GM21786 (cell line): Measurements from ENCODE around the gene CNOT2.

Experiments
- ATAC-seq: cut with Tn5 transposase; IDR thresholded peaks from one replicate; pipeline ENCODE4 v1.9.1; 2021; ENCODE audit not compliant: unreplicated experiment

CNOT2 gene, protein sequence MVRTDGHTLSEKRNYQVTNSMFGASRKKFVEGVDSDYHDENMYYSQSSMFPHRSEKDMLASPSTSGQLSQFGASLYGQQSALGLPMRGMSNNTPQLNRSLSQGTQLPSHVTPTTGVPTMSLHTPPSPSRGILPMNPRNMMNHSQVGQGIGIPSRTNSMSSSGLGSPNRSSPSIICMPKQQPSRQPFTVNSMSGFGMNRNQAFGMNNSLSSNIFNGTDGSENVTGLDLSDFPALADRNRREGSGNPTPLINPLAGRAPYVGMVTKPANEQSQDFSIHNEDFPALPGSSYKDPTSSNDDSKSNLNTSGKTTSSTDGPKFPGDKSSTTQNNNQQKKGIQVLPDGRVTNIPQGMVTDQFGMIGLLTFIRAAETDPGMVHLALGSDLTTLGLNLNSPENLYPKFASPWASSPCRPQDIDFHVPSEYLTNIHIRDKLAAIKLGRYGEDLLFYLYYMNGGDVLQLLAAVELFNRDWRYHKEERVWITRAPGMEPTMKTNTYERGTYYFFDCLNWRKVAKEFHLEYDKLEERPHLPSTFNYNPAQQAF

GRCh38 chr12:70242695-70243509 lies at the start of gene CNOT2:
Gene CNOT2 (plus strand): TSS chr12:70243433. CDS start chr12:70278227, 34,794 bp downstream.
- peak; percentile 68 for ATAC-seq

DNA sequence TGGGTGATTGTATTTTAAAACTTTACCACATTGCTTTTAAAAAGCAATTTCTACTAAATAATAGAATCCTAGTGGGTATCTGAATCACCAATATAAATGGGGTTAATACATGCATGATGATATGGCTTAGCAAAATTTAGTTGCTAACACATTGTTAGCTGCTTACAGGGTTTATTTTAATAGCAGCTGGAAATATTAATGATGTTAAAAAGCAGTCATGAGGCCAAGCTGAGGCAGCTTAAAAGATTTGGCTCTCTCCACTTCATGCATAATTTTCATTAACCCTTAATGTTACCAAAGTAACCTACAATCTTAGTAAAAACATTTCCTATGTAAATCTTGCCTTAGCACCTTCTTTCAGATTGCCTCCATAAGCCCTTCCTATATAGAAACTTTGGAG lies 49.2 kb upstream of the CNOT2 start:
- ATAC-seq: no peak

DNA sequence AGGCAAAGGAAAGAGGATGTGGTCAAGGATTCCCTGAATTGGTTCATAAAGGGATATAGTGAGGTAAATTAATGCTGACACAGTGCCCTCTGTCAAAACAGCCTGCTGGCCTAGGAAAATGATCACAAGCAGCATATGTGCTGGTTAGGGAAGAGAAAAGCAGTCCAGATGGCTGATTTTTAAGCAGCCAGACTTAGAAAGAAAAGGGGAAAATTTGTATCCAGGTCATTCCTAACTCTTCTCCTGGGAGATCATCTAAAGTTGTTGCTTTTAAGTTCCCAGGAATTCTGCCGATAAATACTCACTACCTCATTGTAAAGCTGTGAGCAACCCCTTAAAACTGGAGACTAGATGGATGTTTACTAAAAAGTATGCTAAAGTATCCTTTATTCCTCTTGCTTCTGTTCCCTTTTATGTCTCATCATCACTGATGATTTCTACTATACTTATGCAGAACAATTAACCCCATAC lies 46.4 kb upstream of the CNOT2 start:
- ATAC-seq: no peak

DNA sequence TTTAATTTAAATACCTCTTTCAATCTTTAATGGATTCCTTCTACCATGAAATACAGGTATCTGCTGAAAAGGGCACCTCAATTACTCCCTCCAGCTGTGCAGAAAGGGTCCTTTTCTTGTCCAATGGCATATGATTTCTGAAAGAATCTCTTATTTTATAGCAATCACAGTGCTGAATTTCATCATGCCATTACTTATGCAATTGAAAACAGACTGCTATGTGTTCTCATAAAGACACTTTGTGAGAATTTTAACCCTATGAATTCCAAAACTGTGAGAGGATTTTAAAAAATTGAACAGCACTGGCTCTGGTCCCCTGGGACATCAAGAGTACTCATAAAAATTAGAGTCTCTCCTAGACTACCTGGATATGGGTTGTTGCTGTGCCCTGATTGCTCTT lies 45.9 kb upstream of the CNOT2 start:
- ATAC-seq: no peak

- no peak for ATAC-seq
These were observed 29.5 kb upstream of the CNOT2 start for GRCh38 chr12:70213707-70214106.

DNA sequence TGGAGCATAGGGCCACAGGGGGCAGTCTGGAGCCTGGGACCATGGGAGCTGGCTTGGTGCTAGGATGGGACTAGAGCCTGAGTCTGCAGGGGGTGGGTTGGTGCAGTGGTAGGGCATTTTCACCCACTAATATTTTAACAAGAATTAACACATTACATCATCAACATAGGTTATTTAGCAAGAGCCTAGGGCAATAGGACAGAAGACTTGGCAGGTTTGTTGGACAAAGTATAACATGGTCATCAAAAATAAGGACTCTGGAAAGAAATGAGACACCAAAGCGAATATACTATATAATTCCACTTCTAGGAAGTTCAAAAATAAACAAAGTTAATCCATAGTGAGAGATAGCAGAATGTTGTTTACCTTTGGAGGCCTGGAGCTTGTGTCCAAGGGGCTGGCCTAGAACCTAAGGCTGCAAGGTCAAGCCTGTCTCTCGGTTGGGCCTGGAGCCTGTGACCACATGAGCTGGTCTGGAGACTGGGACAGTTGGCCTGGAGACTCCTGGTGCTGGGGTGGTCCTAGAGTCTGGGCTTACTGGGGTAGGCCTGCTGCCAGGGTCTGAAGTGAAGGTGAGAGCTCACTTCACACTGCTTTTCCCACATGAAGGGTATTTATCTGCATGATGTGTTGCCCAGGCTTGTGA lies 28.1 kb upstream of the CNOT2 start:
- no peak for ATAC-seq

DNA sequence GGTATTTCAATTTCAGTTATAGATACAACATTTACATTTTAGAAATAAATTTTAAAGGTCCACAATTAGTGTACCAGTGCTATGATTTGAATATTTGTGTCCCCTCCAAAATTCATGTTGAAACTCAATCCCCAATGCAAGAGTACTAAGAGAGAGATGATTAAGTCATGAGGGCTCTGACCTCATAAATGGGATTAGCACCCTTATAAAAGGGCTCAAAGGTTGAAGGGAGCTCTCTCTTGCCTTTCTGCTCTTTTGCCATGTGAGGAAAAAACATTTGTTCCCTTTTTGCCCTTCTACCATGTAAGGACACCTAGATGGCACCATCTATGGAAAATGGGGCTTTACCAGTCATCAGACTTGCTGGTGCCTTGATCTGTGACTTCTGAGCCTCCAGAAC lies 25.8 kb upstream of the CNOT2 start:
- ATAC-seq: no peak

DNA sequence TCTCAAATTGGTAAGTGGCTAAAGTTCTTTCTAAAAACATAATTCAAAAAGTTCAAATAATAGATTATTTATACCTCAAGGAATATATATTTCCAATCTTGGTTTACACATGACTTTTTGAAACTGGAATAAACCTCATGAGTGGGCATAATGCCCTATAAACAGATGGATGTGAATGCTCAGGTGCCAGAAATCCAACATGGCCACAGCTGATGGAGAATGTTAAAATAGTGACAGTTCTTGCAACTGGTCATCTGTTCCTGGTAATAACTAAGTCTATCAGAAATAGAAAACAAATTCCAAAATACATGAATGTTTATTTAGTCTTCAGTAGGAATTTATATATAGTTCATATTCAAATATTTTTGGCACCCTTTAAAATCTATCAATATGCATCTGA lies 21.6 kb upstream of the CNOT2 start:
- no peak for ATAC-seq

DNA sequence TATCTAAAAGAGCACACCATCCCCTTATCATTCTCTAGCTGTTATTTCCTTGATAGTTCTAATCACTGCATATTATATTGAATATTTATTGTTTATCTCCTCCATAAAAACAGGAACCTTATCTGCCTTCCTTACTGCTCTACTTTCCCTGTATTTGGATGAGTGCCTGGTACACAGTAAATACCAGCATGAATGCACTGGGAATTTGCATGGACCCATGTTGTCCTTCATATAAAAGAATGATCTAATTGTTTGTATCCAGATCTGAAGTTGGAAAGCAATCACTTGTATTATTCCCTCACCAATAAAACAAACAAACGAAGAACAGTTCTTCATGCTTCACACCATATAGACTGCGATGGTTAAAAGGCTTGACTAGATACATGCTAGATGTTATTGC lies 15.3 kb upstream of the CNOT2 start:
- no peak for ATAC-seq

GRCh38 chr12:70230934-70231606 lies 12.2 kb upstream of the CNOT2 start:
- ATAC-seq: no peak

- ATAC-seq: no peak
These were observed 6.2 kb upstream of the CNOT2 start for GRCh38 chr12:70236990-70237389.

- ATAC-seq: no peak
These were observed 2.6 kb upstream of the CNOT2 start for GRCh38 chr12:70240673-70241072.

GRCh38 chr12:70241845-70242244 lies 1.4 kb upstream of the CNOT2 start:
- ATAC-seq: no peak

- peak; percentile 44 for ATAC-seq
These were observed 508 bp downstream of the CNOT2 start for GRCh38 chr12:70243510-70244371.

GRCh38 chr12:70244409-70244808 lies 1.2 kb downstream of the CNOT2 start:
- ATAC-seq: no peak

DNA sequence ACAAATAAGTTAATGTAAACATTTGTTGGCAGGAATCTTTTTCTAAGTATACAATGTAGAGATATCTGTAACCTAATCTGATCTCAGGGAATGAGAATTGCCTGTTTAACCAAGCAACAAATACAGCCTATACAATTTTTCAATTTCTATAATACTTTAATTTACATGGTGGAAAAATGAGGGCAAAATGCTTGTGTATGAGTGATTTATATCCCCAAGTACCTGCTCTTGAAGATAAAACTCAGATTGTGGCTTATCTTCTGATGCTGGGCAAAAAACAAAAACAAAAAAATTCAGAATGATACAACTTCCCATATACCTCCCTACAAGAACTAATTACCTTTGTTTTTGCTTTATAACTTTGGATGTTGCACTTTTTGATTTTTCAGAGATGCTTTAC lies 2.2 kb downstream of the CNOT2 start:
- ATAC-seq: no peak

DNA sequence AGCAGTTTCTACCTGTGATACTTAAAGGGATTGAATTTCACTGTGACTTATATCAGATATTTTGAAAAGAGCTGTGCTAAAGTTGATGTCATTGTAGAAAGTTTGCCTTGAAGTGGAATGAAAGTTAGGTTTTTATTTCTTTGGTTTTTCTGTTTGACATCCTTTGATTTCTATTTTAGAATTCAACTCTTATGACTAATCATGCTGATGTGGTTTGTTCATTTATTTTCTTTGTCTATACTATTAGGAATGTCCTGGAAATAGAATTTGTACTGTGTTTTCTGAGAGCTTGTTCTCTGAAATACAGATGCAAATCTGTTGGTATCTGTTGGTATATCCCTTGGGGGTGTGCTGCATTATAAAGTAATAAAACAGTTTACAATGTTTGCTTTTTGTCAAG lies 3.3 kb downstream of the CNOT2 start:
- no peak for ATAC-seq

DNA sequence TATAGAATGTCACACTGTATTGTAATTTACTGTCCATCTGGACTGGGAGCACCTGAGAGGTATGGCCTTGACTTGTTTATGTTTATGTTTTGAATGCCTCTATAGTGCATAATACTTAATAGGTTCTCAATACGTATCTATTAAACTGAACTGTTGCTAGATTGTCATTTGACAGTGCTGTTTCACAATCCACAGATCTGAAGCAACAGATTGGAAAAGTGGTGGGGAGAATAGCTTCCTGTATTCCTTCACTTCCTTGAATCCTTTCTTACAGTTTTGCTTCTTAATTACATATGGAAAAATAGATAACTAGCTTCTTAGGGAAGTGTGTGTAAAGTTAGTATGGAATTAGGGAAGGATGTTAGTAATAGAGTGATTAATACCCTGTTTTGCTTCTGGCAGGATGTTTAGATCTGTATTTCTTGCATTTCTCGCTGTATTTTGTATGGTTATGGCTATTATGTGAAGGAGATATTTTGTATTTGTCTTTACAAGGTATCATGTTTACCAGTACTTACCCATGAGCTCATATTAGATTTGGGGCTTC lies 4.5 kb downstream of the CNOT2 start:
- ATAC-seq: no peak

- no peak for ATAC-seq
These were observed 5.6 kb downstream of the CNOT2 start for GRCh38 chr12:70248876-70249275.

GRCh38 chr12:70249903-70250302 lies 6.7 kb downstream of the CNOT2 start:
- ATAC-seq: no peak
